Measurements from ENCODE around the gene CPE.

The CPE gene

DNA sequence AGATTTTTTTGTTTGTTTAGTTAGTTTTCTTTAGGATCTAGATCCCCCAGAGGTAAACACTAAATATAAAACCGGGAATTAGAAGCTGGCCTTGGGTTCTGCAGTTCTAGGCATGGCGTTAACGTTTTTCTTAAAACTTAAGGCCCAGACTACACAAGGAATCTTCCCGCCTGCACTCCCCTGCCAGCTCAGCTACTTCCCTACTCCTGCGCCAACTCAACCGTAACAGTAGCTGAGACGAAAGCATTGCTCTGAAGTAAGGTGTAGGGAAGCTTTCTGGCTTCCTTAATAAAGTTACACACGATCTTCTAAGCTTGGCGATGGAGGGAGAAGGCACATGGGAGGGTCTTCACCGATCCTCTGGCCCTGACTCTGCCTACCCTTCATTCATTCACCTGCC lies 37.1 kb downstream of the CPE start:
- TF ChIP-seq, protein P1, sequence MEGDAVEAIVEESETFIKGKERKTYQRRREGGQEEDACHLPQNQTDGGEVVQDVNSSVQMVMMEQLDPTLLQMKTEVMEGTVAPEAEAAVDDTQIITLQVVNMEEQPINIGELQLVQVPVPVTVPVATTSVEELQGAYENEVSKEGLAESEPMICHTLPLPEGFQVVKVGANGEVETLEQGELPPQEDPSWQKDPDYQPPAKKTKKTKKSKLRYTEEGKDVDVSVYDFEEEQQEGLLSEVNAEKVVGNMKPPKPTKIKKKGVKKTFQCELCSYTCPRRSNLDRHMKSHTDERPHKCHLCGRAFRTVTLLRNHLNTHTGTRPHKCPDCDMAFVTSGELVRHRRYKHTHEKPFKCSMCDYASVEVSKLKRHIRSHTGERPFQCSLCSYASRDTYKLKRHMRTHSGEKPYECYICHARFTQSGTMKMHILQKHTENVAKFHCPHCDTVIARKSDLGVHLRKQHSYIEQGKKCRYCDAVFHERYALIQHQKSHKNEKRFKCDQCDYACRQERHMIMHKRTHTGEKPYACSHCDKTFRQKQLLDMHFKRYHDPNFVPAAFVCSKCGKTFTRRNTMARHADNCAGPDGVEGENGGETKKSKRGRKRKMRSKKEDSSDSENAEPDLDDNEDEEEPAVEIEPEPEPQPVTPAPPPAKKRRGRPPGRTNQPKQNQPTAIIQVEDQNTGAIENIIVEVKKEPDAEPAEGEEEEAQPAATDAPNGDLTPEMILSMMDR (conservative IDR thresholded peaks at IDR 0.05; ENCODE audit: control insufficient read depth, insufficient read depth, low read depth, low read length): no peak
- DNase-seq (ENCODE audit: low read depth): no peak
- H3K4me3 ChIP-seq (ENCODE audit: control insufficient read depth, low read depth, low read length): no peak overlapping the region

DNA sequence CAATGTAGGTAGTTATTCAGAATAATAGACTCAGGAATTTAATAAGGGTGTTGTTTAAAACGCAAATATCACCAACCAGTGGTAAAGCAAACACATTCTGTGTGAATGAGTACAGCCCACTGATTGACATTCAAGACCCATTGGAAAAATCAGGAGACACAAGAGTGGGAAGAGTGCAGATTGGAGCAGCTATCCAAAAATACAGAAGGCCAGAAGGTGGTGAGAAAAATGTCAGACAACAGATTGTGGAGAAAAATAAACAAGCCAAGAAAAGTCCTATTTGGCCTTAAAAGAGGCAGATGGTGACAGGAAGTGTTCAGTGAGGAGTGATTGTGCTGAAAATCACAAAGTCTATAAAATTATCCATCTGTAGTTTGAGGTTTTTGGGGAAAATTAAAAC lies 39.3 kb downstream of the CPE start:
- TF ChIP-seq, protein P1 (conservative IDR thresholded peaks at IDR 0.05; ENCODE audit: control insufficient read depth, insufficient read depth, low read depth, low read length): no peak
- H3K4me3 ChIP-seq (ENCODE audit: control insufficient read depth, low read depth, low read length): no peak overlapping the region
- DNase-seq (ENCODE audit: low read depth): no peak

DNA sequence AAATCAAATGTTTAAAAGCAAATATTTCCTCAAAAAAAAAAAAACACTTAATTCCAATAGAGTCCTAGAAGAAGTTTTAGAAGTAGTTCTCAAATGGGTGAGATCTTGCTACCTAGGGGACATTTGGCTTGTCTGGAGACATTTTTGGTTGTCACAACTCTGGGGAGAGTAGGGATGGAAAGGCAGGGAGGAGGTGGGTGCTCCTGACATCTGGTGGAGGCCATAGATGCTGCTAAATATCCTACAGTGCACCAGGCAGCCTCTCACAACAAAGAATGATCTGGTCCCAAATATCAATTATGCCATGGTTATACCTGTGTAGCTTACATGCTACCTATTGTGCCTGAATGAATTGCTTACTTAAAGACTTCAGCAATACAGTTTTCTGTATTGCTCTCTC lies 46.8 kb downstream of the CPE start:
- no peak for DNase-seq (ENCODE audit: low read depth)
- no peak overlapping the region for H3K4me3 ChIP-seq (ENCODE audit: control insufficient read depth, low read depth, low read length)
- TF ChIP-seq, protein P1 (conservative IDR thresholded peaks at IDR 0.05; ENCODE audit: control insufficient read depth, insufficient read depth, low read depth, low read length): peak; percentile 9

DNA sequence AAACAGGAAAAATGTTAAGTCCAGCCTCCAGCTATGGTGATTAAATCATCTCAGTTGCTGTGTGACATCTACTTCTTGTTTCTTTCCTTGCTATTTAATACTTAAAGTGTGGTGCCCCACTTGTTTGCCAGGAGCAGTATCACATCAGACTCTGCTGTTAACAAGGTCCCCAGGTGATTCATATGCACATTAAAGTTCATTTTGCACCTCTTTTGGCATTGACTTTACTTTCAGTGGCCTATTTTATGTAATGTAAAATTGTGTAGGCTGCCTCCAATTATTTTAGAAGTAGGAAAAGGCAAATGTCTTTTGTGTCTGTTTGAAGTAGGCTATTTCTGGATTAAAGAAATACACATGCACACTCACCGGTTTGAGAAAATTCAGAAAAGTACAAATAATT lies 47.5 kb downstream of the CPE start:
- H3K4me3 ChIP-seq (ENCODE audit: control insufficient read depth, low read depth, low read length): no peak overlapping the region
- TF ChIP-seq, protein P1 (conservative IDR thresholded peaks at IDR 0.05; ENCODE audit: control insufficient read depth, insufficient read depth, low read depth, low read length): no peak
- DNase-seq (ENCODE audit: low read depth): no peak

DNA sequence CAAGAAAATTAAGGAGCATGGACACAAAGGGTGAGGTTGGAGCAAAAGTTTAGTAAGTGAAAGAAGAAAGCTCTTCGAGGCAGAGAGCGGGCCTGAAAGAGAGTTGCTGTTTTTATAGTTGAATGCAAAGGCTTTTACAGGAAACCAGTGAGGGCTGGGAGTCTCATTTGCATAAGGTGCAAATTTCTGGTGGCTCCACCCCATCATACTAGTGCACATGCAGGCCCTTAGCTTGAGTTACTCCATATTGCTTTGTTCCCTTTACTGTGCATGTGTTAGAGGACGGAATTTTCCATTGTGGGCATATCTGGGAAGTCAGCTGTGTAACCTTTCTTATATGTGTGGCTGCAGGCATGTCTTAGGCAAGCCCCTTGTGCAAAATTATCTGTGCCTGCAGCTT lies 48.0 kb downstream of the CPE start:
- H3K4me3 ChIP-seq (ENCODE audit: control insufficient read depth, low read depth, low read length): no peak overlapping the region
- TF ChIP-seq, protein P1 (conservative IDR thresholded peaks at IDR 0.05; ENCODE audit: control insufficient read depth, insufficient read depth, low read depth, low read length): no peak
- DNase-seq (ENCODE audit: low read depth): no peak

DNA sequence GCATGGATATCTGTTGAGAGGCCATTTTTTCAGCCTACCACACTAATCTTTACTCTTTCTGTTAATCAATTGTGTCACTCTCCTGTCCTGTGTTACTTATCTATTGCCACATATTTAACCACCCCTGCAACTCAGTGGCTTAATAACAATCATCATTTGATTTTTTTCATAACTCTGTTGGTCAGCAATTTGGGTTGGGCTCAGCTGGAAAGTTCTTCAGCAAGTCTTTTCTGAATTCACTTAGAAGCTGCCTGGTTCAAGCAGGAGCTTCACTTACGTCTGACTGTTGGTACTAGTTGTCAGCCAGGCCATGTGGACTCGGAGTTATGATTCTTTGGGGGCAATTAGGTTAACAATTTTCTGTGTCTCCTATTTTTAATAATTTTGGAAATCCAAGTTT lies 50.1 kb downstream of the CPE start:
- DNase-seq (ENCODE audit: low read depth): no peak
- H3K4me3 ChIP-seq (ENCODE audit: control insufficient read depth, low read depth, low read length): no peak overlapping the region
- TF ChIP-seq, protein P1 (conservative IDR thresholded peaks at IDR 0.05; ENCODE audit: control insufficient read depth, insufficient read depth, low read depth, low read length): no peak

DNA sequence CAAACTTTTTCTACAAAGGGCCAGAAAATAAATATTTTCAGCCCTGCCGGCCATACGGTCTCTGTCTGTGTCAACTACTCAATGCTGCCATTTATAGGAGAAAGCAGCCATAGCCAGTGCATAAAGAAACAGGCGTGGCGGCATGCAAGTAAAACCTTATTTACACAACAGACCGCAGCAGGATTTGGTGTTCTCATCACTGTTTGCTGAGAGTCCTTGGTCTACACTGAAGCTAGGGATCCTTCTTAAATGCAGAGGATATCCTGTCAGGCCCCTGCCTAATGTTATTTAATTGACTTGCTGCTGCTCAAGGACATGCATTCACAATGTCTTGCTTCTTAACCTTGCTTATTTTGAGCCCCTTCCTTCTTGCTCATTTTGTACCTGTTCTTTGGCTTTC lies 54.7 kb downstream of the CPE start:
- TF ChIP-seq, protein P1 (conservative IDR thresholded peaks at IDR 0.05; ENCODE audit: control insufficient read depth, insufficient read depth, low read depth, low read length): no peak
- DNase-seq (ENCODE audit: low read depth): no peak
- no peak overlapping the region for H3K4me3 ChIP-seq (ENCODE audit: control insufficient read depth, low read depth, low read length)

Measured in fibroblast of mammary gland (primary cell).